B cell (primary cell): ENCODE results near the gene PTPRQ. TPM values are rescaled to one million over a fixed set of nuclear protein-coding genes. Genes with fewer than 3 reads are reported as not detected.

Source experiments
- ATAC-seq: fragments of 200-7000 bp; cut with Tn5 transposase; one replicate; pipeline ENCODE4 v1.10.0; 2021; ENCODE audit warnings: low read depth, mild to moderate bottlenecking, moderate number of reproducible peaks, moderate library complexity
- CTCF ChIA-PET: fragments of 350-600 bp; sonication (Branson Sonifier 250); formaldehyde crosslinking; loops from one replicate; lab custom pipeline; 2021; ENCODE audit warnings: antibody characterized with exemption, inconsistent platforms; lab: Charles Lee
- POLR2A ChIA-PET: fragments of 350-600 bp; sonication (Branson Sonifier 250); formaldehyde crosslinking; loops from one replicate; lab custom pipeline; 2021; ENCODE audit warnings: antibody characterized with exemption; lab: Charles Lee
- DNase-seq: peaks from one replicate; pipeline ENCODE4 v3.0.0; 2013
- H2AFZ ChIP-seq: 2 replicates; pipeline ENCODE4 v1.6.1; 2012; ENCODE audit warnings: mild to moderate bottlenecking, low read depth, low read length; ENCODE audit not compliant: insufficient read depth, poor library complexity, severe bottlenecking
- H3K27ac ChIP-seq, 2 donors: 1 replicate in 1 of 2; 2 replicates in 1 of 2; pipeline ENCODE4 v1.5.1; 2012 to 2013; ENCODE audit warnings: low read length in 2 of 2, mild to moderate bottlenecking in 2 of 2, moderate library complexity in 1 of 2
- H3K27me3 ChIP-seq, 4 experiments: fragments of 200-600 bp in 1 of 4; sonication (generic) in 1 of 4; replicated peaks in 1 of 4; 1 replicate in 2 of 4; 2 replicates in 2 of 4; pipeline versions ENCODE4 v1.6.1 to v1.7.0; 2013 to 2016; ENCODE audit warnings: low read length in 3 of 4, mild to moderate bottlenecking in 2 of 4, mixed read lengths in 1 of 4, moderate library complexity in 1 of 4; ENCODE audit not compliant: insufficient read depth in 4 of 4, control insufficient read depth in 3 of 4; ENCODE audit errors: control extremely low read depth in 1 of 4
- H3K36me3 ChIP-seq, 2 experiments: replicated peaks in 1 of 2; 1 replicate in 1 of 2; 2 replicates in 1 of 2; pipeline versions ENCODE4 v1.6.1 to v1.7.1; 2013; ENCODE audit warnings: low read length in 1 of 2; ENCODE audit not compliant: insufficient read depth in 2 of 2, control insufficient read depth in 1 of 2; ENCODE audit errors: control extremely low read depth in 1 of 2, extremely low read depth in 1 of 2
- H3K4me1 ChIP-seq, 2 donors: fragments of 200-600 bp in 1 of 2; sonication (generic) in 1 of 2; 1 replicate in 1 of 2; 2 replicates in 1 of 2; pipeline versions ENCODE4 v1.5.1 to v1.6.1; 2013 to 2017; ENCODE audit warnings: low read length in 2 of 2; ENCODE audit not compliant: control insufficient read depth in 2 of 2, insufficient read depth in 2 of 2
- H3K4me2 ChIP-seq: replicated peaks from 2 replicates; pipeline ENCODE3; 2012; ENCODE audit warnings: mild to moderate bottlenecking, low read depth, low read length; ENCODE audit not compliant: poor library complexity, severe bottlenecking
- H3K4me3 ChIP-seq, 5 experiments: fragments of 200-600 bp in 1 of 5; sonication (generic) in 1 of 5; 1 replicate in 3 of 5; 2 replicates in 2 of 5; pipeline versions ENCODE4 v1.5.1 to v1.7.0; 2011 to 2016; ENCODE audit warnings: low read length in 4 of 5, mild to moderate bottlenecking in 4 of 5, low read depth in 2 of 5, control low read depth in 1 of 5, moderate library complexity in 1 of 5; ENCODE audit not compliant: insufficient read depth in 1 of 5; ENCODE audit errors: control extremely low read depth in 1 of 5, extremely low read depth in 1 of 5
- H3K79me2 ChIP-seq: fragments of 200-600 bp; sonication (generic); one replicate; pipeline ENCODE4 v1.6.0; 2016; ENCODE audit warnings: low read length; ENCODE audit not compliant: control insufficient read depth, insufficient read depth
- H3K9ac ChIP-seq: fragments of 200-600 bp; sonication (generic); 2 replicates; pipeline ENCODE4 v1.6.1; 2017; ENCODE audit warnings: mild to moderate bottlenecking, low read length, moderate library complexity
- H3K9me3 ChIP-seq, 3 donors: one replicate each; pipeline versions ENCODE4 v1.6.1 to v1.7.1; 2013; ENCODE audit warnings: low read length in 2 of 3; ENCODE audit not compliant: control insufficient read depth in 2 of 3, insufficient read depth in 1 of 3; ENCODE audit errors: control extremely low read depth in 1 of 3
- H4K20me1 ChIP-seq: 2 replicates; pipeline ENCODE4 v1.6.0; 2012; ENCODE audit warnings: mild to moderate bottlenecking, low read length; ENCODE audit not compliant: insufficient read depth, control insufficient read depth, poor library complexity, severe bottlenecking
- H3K27ac Mint-ChIP-seq: one replicate; pipeline ENCODE4 v1.8.0; 2021; ENCODE audit warnings: mixed read lengths
- H3K27me3 Mint-ChIP-seq: one replicate; pipeline ENCODE4 v1.8.0; 2021; ENCODE audit warnings: mixed read lengths
- H3K4me1 Mint-ChIP-seq: one replicate; pipeline ENCODE4 v1.8.0; 2021; ENCODE audit warnings: mixed read lengths
- H3K4me3 Mint-ChIP-seq: one replicate; pipeline ENCODE4 v1.8.0; 2021; ENCODE audit warnings: mixed read lengths
- H3K9me3 Mint-ChIP-seq: one replicate; pipeline ENCODE4 v1.8.0; 2022; ENCODE audit warnings: mixed read lengths; ENCODE audit not compliant: insufficient read depth
- CTCF ChIP-seq: fragments of 200-600 bp; IDR thresholded peaks from one replicate; pipeline ENCODE4 v1.8.0; 2022; ENCODE audit warnings: antibody characterized with exemption, mild to moderate bottlenecking
- EZH2 ChIP-seq: IDR thresholded peaks from 2 replicates; pipeline ENCODE4 v1.6.1; 2012; ENCODE audit warnings: borderline replicate concordance, low read depth, mild to moderate bottlenecking, moderate library complexity, low read length; ENCODE audit not compliant: insufficient read depth, poor library complexity, severe bottlenecking
- WGBS: methylation state at CpG from one replicate; pipeline ENCODE4 v1.1.5; 2013; ENCODE audit warnings: missing lambda C conversion rate; ENCODE audit not compliant: insufficient coverage; 5-methylcytosine and 5-hydroxymethylcytosine counted together
- intact Hi-C: fragments of 100-400 bp; cut with micrococcal nuclease; formaldehyde crosslinking; loops from one replicate; pipeline ENCODE4 v1.10.0; 2022
- polyA plus RNA-seq: library from polyadenylated mRNA; depleted of rRNA; stranded (reverse); fragments of >200 nt; gene quantifications from 2 replicates; pipeline ENCODE4 v1.2.3, GENCODE V29; 2012
- total RNA-seq, 2 donors: library from RNA; stranded (reverse); fragments of 120-200 nt in 1 of 2; gene quantifications; 1 replicate in 1 of 2; 2 replicates in 1 of 2; pipeline versions ENCODE4 v1.2.3 to v1.2.4, GENCODE V29; 2013 to 2022

Gene PTPRQ
- total and polyA plus RNA-seq, 2 donors (not counting 1 experiment from before 2014, with no cell fraction given): not detected

GRCh38 chr12:80710727-80711449 lies 266.9 kb downstream of the PTPRQ start:
- Histone ChIP-seq H3K9ac (no peak overlapping the region), H3K4me1 (no peaks in the 10 kb centered on the region), H4K20me1 (no peaks in the 10 kb centered on the region), H3K36me3 (no peaks in the 10 kb centered on the region), H2AFZ (no peak overlapping the region), H3K4me3 (no peak overlapping the region), H3K79me2 (no peaks in the 10 kb centered on the region), H3K9me3 (peaks cover 0 to 11% (median 0%) of the 10 kb centered on the region in 3 donors), H3K4me2 (no peak overlapping the region), H3K27me3 (peaks cover 0 to 36% (median 16%) of the 10 kb centered on the region in 4 experiments), H3K27ac (no peak overlapping the region)
- ChIA-PET POLR2A (no interaction called here), CTCF (no interaction called here)
- H3K4me3 Mint-ChIP-seq: no peak overlapping the region
- H3K9me3 Mint-ChIP-seq: no peaks in the 10 kb centered on the region
- H3K27ac Mint-ChIP-seq: no peak overlapping the region
- DNase-seq: no peak
- intact Hi-C loops: no loop called here
- no peak for ATAC-seq
- WGBS: 100% methylated on average over 1 of the region's 1 CpG
- H3K4me1 Mint-ChIP-seq: peaks cover 2% of the 10 kb centered on the region
- no peak for TF ChIP-seq CTCF
- TF ChIP-seq EZH2: no peak
- peaks cover 70% of the 10 kb centered on the region for H3K27me3 Mint-ChIP-seq

GRCh38 chr12:80711866-80712265 lies 267.8 kb downstream of the PTPRQ start:
- ChIA-PET CTCF (no interaction called here), POLR2A (no interaction called here)
- Histone ChIP-seq H3K9me3 (peaks cover 0 to 16% (median 0%) of the 10 kb centered on the region in 3 donors), H3K9ac (no peak overlapping the region), H3K4me2 (no peak overlapping the region), H3K4me1 (no peaks in the 10 kb centered on the region), H4K20me1 (no peaks in the 10 kb centered on the region), H3K36me3 (no peaks in the 10 kb centered on the region), H3K4me3 (no peak overlapping the region), H3K27me3 (peaks cover 0 to 42% (median 15%) of the 10 kb centered on the region in 4 experiments), H2AFZ (no peak overlapping the region), H3K79me2 (no peaks in the 10 kb centered on the region), H3K27ac (no peak overlapping the region)
- Mint-ChIP-seq H3K9me3 (no peaks in the 10 kb centered on the region), H3K4me1 (peaks cover 2% of the 10 kb centered on the region), H3K27me3 (peaks cover 73% of the 10 kb centered on the region), H3K4me3 (no peak overlapping the region), H3K27ac (no peak overlapping the region)
- ATAC-seq (no peak), DNase-seq (no peak)
- intact Hi-C loops: no loop called here
- no CpG with 5 or more reads among the region's 1 CpG for WGBS
- no peak for TF ChIP-seq CTCF
- no peak for TF ChIP-seq EZH2
